Mesodermal cell (in vitro differentiated cells): ENCODE results near the gene POLR2A. TPM values are rescaled to one million over a fixed set of nuclear protein-coding genes. Genes with fewer than 3 reads are reported as not detected.

Experiments used
- H3K27ac ChIP-seq: 2 replicates; pipeline ENCODE4 v1.7.0; 2013; ENCODE audit warnings: mild to moderate bottlenecking, low read depth, low read length, moderate library complexity; ENCODE audit not compliant: severe bottlenecking
- H3K36me3 ChIP-seq: 2 replicates; pipeline ENCODE4 v1.7.1; 2013; ENCODE audit warnings: mild to moderate bottlenecking, low read length, moderate library complexity; ENCODE audit not compliant: control insufficient read depth, insufficient read depth
- H3K4me1 ChIP-seq: one replicate; pipeline ENCODE4 v1.7.1; 2013; ENCODE audit warnings: mild to moderate bottlenecking, low read length; ENCODE audit not compliant: insufficient read depth, control insufficient read depth, poor library complexity, severe bottlenecking
- H3K4me3 ChIP-seq: 2 replicates; pipeline ENCODE4 v1.7.0; 2013; ENCODE audit warnings: low read length, control low read depth, mild to moderate bottlenecking; ENCODE audit not compliant: insufficient read depth, poor library complexity, severe bottlenecking; ENCODE audit errors: extremely low read depth
- H3K9me3 ChIP-seq: 2 replicates; pipeline ENCODE4 v1.7.1; 2013; ENCODE audit warnings: mild to moderate bottlenecking, low read length, moderate library complexity; ENCODE audit not compliant: control insufficient read depth
- WGBS, 2 experiments: methylation state at CpG; one replicate each; pipeline ENCODE4 v1.1.5; 2013; ENCODE audit warnings: missing lambda C conversion rate in 2 of 2; ENCODE audit not compliant: insufficient coverage in 2 of 2; 5-methylcytosine and 5-hydroxymethylcytosine counted together
- polyA plus RNA-seq, 2 experiments: library from polyadenylated mRNA; stranded (reverse); fragments of 50-300 nt; gene quantifications; one replicate each; pipeline ENCODE4 v1.2.3, GENCODE V29; 2013

Gene POLR2A
- polyA plus RNA-seq (2013, experiment 1 of 2) = 83.9 TPM
- 70.0 TPM for polyA plus RNA-seq (2013, experiment 2 of 2)

DNA sequence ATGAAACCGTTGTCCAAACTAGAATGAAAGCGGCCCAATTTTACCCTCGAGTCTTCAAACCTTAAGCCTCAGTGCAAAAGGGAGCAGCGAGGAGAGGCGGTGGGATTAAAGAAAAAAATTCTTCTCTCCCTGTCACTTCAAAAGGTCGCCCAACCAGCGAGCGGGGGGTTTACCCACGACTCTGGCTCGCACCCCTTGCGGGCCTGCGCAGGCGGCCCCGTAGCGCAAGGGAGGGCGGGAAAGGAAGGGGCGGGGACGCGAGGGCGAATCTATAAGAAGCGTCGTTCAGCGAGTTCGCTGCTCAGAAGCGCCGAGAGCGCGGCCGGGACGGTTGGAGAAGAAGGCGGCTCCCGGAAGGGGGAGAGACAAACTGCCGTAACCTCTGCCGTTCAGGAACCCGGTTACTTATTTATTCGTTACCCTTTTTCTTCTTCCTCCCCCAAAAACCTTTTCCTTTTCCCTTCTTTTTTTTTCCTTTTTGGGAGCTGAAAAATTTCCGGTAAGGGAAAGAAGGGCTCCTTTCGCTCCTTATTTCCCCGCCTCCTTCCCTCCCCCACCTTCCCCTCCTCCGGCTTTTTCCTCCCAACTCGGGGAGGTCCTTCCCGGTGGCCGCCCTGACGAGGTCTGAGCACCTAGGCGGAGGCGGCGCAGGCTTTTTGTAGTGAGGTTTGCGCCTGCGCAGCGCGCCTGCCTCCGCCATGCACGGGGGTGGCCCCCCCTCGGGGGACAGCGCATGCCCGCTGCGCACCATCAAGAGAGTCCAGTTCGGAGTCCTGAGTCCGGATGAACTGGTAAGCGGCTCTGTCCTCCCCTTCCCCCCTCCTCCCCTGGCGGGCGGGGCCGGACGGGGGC lies at the start of gene POLR2A:
POLR2A (plus strand) TSS at position 300 of the 852 bp plus-strand sequence.
- Histone ChIP-seq H3K9me3 (no peaks in the 10 kb centered on the region), H3K36me3 (peaks cover 29% of the 10 kb centered on the region), H3K4me1 (peaks cover 33% of the 10 kb centered on the region), H3K4me3 (peak within 1 kb of the TSS; percentile 60), H3K27ac (peak within 1 kb of the TSS; percentile 99)
- WGBS, 2 experiments = 0 to 1% methylated on average over 26 to 29 of the region's 64 CpGs

DNA sequence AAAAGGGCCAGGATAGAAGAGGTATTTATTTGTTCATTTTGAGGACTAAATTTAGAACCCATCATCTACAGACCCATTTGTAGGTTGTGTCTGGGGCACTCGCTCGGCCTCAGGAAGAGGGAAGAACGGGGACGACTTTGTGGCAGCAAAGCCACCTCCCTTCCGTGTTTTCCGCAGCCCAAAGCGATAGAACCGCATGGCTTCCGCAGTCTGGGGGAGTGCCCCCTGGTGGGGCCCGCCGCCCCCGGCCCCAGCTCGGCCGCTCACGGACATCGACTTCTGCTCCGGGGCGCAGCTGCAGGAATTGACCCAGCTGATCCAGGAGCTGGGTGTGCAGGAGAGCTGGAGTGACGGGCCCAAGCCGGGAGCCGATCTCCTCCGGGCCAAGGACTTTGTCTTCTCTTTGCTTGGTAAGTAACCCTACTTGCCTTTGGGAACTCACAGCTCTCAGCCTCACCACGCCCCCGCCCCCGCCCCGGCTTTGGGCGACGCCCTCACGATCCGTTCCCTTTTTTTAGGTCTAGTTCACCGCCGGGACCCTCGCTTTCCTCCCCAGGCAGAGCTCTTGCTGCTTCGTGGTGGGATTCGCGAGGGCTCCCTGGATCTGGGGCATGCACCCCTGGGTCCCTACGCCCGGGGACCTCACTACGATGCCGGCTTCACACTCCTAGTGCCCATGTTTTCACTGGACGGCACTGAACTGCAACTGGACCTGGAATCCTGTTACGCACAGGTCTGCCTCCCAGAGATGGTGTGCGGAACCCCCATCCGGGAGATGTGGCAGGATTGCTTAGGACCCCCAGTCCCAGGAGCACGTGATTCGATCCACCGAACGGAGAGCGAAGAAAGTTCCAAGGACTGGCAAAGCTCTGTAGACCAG lies 48.2 kb upstream of the POLR2A start:
- WGBS, 2 experiments = 8% methylated on average over 45 to 49 of the region's 49 CpGs

DNA sequence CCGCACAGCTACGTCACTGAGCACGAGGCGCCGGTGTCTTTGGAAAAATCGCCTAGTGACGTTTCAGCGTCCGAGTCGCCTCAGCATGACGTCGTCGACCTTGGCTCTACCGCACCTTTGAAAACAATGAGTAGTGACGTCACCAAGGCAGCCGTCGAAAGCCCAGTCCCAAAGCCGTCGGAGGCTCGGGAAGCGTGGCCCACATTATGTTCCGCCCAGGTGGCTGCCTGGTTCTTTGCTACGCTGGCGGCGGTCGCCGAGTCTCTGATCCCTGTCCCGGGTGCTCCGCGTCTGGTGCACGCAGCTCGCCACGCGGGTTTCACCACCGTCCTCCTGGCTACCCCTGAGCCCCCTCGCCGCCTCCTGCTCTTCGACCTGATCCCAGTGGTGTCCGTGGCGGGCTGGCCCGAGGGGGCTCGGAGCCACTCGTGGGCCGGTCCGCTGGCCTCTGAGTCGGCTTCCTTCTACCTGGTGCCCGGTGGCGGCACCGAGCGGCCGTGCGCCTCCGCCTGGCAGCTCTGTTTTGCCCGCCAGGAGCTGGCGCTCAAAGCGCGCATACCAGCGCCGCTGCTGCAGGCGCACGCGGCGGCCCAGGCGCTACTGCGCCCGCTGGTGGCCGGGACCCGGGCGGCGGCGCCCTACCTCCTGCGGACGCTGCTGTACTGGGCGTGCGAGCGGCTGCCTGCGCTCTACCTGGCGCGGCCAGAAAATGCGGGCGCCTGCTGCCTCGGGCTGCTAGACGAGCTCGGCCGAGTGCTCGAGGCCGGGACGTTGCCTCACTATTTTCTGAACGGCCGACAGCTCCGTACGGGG lies 47.4 kb upstream of the POLR2A start:
- peaks cover 15% of the 10 kb centered on the region for H3K4me1 ChIP-seq
- H3K27ac ChIP-seq = peak overlapping the region; percentile 45
- H3K36me3 ChIP-seq = no peaks in the 10 kb centered on the region
- H3K9me3 ChIP-seq = no peaks in the 10 kb centered on the region
- 3 to 5% methylated on average over 77 to 91 of the region's 92 CpGs for WGBS, 2 experiments
- H3K4me3 ChIP-seq = peak overlapping the region; percentile 52

More for the DNA sequence above, 48.2 kb upstream of the POLR2A start:
- Histone ChIP-seq H3K4me3 (peak overlapping the region; percentile 52), H3K4me1 (peaks cover 10% of the 10 kb centered on the region), H3K36me3 (no peaks in the 10 kb centered on the region), H3K27ac (peak overlapping the region; percentile 36), H3K9me3 (no peaks in the 10 kb centered on the region)

DNA sequence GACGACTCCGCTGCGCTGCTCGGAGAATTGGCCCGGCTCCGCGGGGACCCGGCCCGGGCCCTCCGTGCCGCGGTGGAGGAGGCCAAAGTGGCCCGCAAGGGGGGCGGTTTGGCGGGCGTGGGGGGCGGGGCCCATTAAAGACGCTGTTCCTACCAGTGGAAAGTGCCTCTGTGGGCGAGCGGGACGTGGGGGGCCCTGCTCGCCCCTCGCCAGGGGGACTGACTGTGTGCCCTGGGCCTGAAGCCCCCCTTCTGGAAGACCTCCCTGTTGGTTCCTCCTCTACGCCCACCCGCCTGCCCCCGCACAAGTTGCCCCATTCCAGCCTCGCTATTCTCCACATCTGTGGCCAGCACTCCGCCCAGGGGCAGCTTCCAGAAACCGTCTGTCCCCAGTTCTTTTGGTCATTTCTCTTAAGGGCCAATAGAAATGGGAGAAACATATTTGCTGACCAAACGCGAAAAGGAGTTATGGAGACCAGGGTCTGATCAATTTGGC lies 46.8 kb upstream of the POLR2A start:
- Histone ChIP-seq H3K4me3 (peak overlapping the region; percentile 52), H3K27ac (no peak overlapping the region), H3K9me3 (no peaks in the 10 kb centered on the region), H3K4me1 (peaks cover 15% of the 10 kb centered on the region), H3K36me3 (no peaks in the 10 kb centered on the region)
- WGBS, 2 experiments = 6 to 22% methylated on average over 15 to 19 of the region's 31 CpGs

DNA sequence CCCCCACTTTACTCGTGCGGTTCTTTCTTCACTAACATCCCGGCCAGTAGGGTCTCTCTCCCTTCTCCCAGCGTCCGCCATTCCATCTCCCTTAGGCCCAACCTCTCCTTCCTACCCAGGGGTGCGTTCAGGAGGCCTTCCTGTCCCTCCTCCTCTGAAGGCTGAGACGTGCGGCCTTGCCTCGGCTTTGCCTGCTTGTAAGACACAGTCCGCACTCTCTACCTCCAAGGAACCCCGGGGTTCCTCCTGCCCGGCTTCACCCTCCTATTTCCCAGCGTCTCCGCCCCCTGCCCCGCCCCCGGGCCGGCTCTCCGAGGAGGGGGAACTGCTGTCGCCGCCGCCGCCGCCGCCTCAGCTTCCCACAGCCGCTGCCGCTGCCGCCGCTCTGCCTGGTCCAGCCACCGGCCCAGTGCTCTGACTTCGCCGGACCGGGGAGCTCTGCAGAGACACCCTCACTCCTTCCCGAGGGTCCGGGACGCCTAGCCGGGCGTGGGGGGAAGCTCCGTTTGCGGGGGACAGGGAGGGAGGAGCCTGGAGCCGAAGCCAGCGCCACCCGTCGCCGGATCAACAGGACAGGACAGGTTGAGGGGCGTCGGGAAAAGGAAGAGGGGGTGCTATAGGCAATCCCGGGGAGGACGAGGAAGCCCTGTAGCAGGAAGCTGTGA lies 46.1 kb upstream of the POLR2A start:
- Histone ChIP-seq H3K27ac (peak overlapping the region; percentile 16), H3K9me3 (no peaks in the 10 kb centered on the region), H3K36me3 (no peaks in the 10 kb centered on the region), H3K4me3 (peak overlapping the region; percentile 52), H3K4me1 (peaks cover 15% of the 10 kb centered on the region)
- 5 to 7% methylated on average over 28 to 32 of the region's 48 CpGs for WGBS, 2 experiments

DNA sequence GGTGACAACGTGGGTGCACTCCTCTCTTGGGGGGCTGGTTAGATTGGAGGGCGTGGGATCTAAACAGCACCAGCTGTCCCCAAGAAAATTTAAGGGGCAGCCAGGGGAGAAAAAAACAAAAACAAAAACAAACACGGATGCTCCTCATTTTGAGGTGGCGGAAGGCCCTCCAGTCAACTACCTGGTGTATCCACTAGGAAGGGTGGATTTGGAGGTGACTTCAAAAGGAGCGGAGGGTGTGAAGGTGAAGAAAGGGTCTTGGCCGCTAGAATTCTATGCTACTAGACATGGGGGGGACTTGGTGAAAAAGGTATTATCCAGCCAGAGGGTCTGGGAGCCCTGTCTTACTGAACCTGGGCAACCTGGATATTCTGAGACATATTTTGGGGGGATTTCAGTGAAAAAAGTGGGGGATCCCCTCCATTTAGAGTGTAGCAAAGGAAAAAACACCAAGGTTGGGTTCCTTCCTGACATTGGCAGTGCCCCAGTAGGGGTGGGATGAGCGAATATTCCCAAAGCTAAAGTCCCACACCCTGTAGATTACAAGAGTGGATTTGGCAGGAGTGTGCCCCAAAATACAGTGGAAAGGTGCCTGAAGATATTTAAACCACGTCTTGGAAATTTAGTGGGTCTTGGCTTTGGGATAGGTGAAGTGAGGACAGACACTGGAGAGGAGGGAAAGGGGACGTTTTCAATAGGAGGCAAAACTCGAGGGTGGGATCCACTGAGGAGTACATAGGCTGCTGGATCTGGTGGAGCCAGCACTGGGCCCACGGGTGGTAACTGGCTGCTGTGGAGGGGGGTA lies 45.3 kb upstream of the POLR2A start:
- Histone ChIP-seq H3K4me1 (peaks cover 15% of the 10 kb centered on the region), H3K4me3 (peak overlapping the region; percentile 75), H3K9me3 (no peaks in the 10 kb centered on the region), H3K36me3 (no peaks in the 10 kb centered on the region), H3K27ac (no peak overlapping the region)
- 39 to 43% methylated on average over 8 to 10 of the region's 11 CpGs for WGBS, 2 experiments

DNA sequence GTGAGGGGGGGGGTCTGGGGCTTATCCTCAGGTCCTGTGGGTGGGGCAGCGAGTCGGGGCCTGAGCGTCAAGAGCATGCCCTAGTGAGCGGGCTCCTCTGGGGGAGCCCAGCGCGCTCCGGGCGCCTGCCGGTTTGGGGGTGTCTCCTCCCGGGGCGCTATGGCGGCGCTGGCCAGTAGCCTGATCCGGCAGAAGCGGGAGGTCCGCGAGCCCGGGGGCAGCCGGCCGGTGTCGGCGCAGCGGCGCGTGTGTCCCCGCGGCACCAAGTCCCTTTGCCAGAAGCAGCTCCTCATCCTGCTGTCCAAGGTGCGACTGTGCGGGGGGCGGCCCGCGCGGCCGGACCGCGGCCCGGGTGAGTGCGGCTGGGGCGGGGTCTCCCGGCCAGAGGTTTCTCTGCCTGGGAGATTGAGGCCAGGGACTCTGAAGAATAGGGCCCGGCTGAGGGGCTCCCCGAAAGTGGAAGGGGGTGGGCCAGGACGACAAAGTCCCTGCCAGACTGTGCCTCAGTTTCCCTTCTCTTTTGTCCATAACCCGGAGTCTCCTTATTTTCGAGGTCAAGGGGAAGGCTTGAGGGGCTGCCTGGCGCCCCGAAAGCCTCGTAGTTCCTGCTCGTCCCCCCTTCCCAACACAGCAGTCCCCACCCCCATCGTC lies 44.6 kb upstream of the POLR2A start, which contains the start of gene FGF11:
FGF11 (plus strand) TSS at position 51 of the 651 bp plus-strand sequence; CDS start at position 160, 109 bp downstream.
- H3K4me1 ChIP-seq = peaks cover 17% of the 10 kb centered on the region
- H3K27ac ChIP-seq = peak within 1 kb of the TSS; percentile 91
- no peaks in the 10 kb centered on the region for H3K9me3 ChIP-seq
- H3K4me3 ChIP-seq = peak within 1 kb of the TSS; percentile 75
- H3K36me3 ChIP-seq = no peaks in the 10 kb centered on the region
- 2 to 3% methylated on average over 35 to 46 of the region's 50 CpGs for WGBS, 2 experiments

DNA sequence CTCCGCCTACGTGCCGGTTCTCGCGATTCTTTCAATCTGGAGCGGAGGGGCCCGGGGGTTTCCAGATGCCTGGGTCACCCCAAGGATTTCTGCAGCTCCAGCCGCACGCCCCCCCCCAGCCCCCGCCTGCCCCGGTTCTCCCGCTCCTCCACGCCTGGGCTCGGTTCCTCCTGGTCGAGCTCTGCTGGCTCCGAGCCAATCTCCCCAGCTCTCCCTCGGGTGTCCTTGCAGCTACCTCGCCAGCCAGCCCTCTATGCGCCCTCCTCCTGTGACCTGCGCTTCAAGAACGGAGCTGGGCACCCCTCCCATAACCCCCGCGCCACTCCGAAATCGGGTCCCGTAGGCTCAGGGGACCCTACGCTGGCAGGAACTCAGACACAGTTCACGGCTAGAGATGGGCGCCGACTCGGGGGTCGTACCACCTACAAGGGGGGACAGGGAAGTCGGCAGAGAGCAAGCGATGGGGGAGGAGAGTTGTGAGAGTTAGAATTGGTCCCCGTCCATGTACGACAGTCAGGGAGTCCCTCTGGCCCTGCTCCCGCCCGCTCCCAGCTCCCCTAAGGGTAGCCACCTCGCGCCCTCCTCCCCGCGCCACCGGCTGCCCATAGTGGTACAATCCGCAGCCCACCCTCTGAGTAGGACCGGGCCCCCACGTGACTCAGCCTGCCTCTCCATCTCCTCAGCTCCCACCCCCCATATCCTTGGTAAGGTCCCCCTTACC lies 43.9 kb upstream of the POLR2A start:
- H3K36me3 ChIP-seq = no peaks in the 10 kb centered on the region
- WGBS, 2 experiments = 0% methylated on average over 35 to 40 of the region's 46 CpGs
- H3K9me3 ChIP-seq = no peaks in the 10 kb centered on the region
- peak overlapping the region; percentile 75 for H3K4me3 ChIP-seq
- peaks cover 19% of the 10 kb centered on the region for H3K4me1 ChIP-seq
- peak overlapping the region; percentile 91 for H3K27ac ChIP-seq
